Left ventricle myocardium superior (tissue), 1 donor: Measurements from ENCODE around the gene SIGLEC12. TPM values are rescaled to one million over a fixed set of nuclear protein-coding genes. Genes with fewer than 3 reads are reported as not detected.
"Not testable (repeated sequence)": the region's sequence is repeated elsewhere in the genome, so short reads cannot be mapped to it uniquely, and the experiment has no call there.

Source experiments
- ATAC-seq: fragments of 200-7000 bp; cut with Tn5 transposase; one replicate; pipeline ENCODE4 v1.9.1; 2020; ENCODE audit warnings: mild to moderate bottlenecking, moderate library complexity
- DNase-seq: peaks from one replicate; pipeline ENCODE4 v3.0.0-alpha.2; 2020
- intact Hi-C: fragments of 100-400 bp; cut with micrococcal nuclease; formaldehyde crosslinking; loops from one replicate; pipeline ENCODE4 v1.11.0; 2022
- total RNA-seq: library from RNA; stranded (reverse); fragmentation: NEBNext Ultra II Directional; extraction: Animal tissue kit (Norgen Biotek cat#: 25700); gene quantifications from one replicate; pipeline ENCODE4 v1.2.1, GENCODE V29; 2021
- donor health status: DM: no; HTN: yes; CAD: no; lungs with severe emphysema.

Gene SIGLEC12
- total RNA-seq, 1 donor from 2014 or later, result not detected

GRCh38 chr19:51462681-51463080 is 38.9 kb downstream of the SIGLEC12 start:
- DNase-seq, result no peak
- intact Hi-C loops, result no loop called here
- no peak for ATAC-seq

- DNase-seq, result no peak
- no peak for ATAC-seq
- intact Hi-C loops, result no loop called here
These were observed 39.3 kb downstream of the SIGLEC12 start for GRCh38 chr19:51462276-51462675.

- ATAC-seq (peak; percentile 55), DNase-seq (peak; percentile 33)
- intact Hi-C loops, result no loop called here
These were observed 39.9 kb downstream of the SIGLEC12 start for GRCh38 chr19:51461723-51462161.

GRCh38 chr19:51460164-51460992 is 41.2 kb downstream of the SIGLEC12 start:
- intact Hi-C loops, result no loop called here
- ATAC-seq (no peak), DNase-seq (no peak)

- no peak for DNase-seq
- no peak for ATAC-seq
- intact Hi-C loops, result no loop called here
These were observed 42.6 kb downstream of the SIGLEC12 start for GRCh38 chr19:51458899-51459505.

GRCh38 chr19:51458051-51458645 is 43.5 kb downstream of the SIGLEC12 start, which contains the start of gene SIGLEC8:
Gene SIGLEC8, minus strand, starts transcription at chr19:51458454. Its CDS starts 67 bp downstream, at chr19:51458387.
- no peak for ATAC-seq
- intact Hi-C loops, result no loop called here

GRCh38 chr19:51457351-51458013 is 44.1 kb downstream of the SIGLEC12 start:
- intact Hi-C loops, result no loop called here
- DNase-seq, result no peak
- ATAC-seq, result no peak

More at GRCh38 chr19:51458051-51458645, 43.5 kb downstream of the SIGLEC12 start, which contains the start of gene SIGLEC8:
- DNase-seq, result no peak

- no peak for DNase-seq
- ATAC-seq, result no peak
These were observed 44.9 kb downstream of the SIGLEC12 start for GRCh38 chr19:51456541-51457290.

GRCh38 chr19:51450730-51451307 is 50.8 kb downstream of the SIGLEC12 start:
- no peak for ATAC-seq

More at GRCh38 chr19:51456541-51457290, 44.9 kb downstream of the SIGLEC12 start:
- intact Hi-C loops, result no loop called here

GRCh38 chr19:51448411-51449016 is 53.1 kb downstream of the SIGLEC12 start:
- intact Hi-C loops, result no loop called here
- no peak for ATAC-seq

More at GRCh38 chr19:51450730-51451307, 50.8 kb downstream of the SIGLEC12 start:
- DNase-seq, result no peak
- intact Hi-C loops, result no loop called here

GRCh38 chr19:51448011-51448410 is 53.6 kb downstream of the SIGLEC12 start:
- DNase-seq, result no peak
- intact Hi-C loops, result no loop called here
- no peak for ATAC-seq

More at GRCh38 chr19:51448411-51449016, 53.1 kb downstream of the SIGLEC12 start:
- no peak for DNase-seq

GRCh38 chr19:51447510-51447909 is 54.1 kb downstream of the SIGLEC12 start:
- ATAC-seq, DNase-seq, intact Hi-C loops: not testable (repeated sequence)

GRCh38 chr19:51441410-51442390 is 59.9 kb downstream of the SIGLEC12 start:
- no peak for DNase-seq
- intact Hi-C loops, result no loop called here
- ATAC-seq, result no peak
